Measurements from ENCODE around the gene SLC39A6.
A peak's percentile ranks its signal among the peaks of the same experiment; 100 is the strongest.
"Not testable (repeated sequence)": the region's sequence is repeated elsewhere in the genome, so short reads cannot be mapped to it uniquely, and the experiment has no call there.

SLC39A6 gene

DNA sequence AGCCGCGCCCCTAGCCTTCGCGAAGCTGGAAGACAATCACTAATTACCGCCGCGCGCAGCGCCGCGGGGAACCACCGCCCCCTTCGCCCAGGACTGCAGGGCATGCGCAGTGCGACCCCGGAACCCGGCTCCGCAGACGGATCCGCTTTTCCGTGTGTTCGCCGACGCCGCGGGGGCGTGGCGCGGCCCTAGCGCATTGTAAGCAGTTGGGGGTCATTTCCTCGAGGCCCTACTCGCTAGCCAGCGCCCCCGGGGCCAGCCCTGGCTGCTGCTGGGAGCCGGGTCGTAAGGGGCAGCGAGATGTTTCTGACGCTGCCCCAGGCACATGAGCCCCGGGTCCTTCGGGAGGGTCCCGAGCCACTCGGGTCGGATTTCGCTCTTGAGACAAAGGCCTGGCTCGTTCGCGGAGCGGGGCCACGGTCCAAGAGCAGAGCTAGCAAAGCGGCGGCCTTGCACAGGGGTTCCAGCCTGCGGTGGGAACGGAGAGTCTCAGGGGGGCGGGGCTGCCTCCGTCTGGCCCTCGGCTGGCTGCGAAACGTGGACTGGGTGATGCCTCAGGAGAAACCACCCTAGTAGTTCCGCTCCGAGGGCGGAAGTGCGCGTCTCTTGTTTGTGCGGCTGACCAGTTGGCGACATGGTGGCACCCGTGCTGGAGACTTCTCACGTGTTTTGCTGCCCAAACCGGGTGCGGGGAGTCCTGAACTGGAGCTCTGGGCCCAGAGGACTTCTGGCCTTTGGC, at the start of gene SLC39A6, which contains the start of gene ELP2:
Gene SLC39A6, minus strand, starts transcription at position 41 of the 739 bp plus-strand sequence. CDS start 2,333 bp downstream, outside the sequence.
Gene ELP2, plus strand, starts transcription at position 600 of the 739 bp plus-strand sequence. Its CDS starts 35 bp downstream, at position 635.
- DNase-seq (ENCODE audit: low read depth), result peak; percentile 79

GRCh38 chr18:36177913-36178312, 48.8 kb upstream of the SLC39A6 start:
- no peak for DNase-seq (ENCODE audit: low read depth)

DNA sequence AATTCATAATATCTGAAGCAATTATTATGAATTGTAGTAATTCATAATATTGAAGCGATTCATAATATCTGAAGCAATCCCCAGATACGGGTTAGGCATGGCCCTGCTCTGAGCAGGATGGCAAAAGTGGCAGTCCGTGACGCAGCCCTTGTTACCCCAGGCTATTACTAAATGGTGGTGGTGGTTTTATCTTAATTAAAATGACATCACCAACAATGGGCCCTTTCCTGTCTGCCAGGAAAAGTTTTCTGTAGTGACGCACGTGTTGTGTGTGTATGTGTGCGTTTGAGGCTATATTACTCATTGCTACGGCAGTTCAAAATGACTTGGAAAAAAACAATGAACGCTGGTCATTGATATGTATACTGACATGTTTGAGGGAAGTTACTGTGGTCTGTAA, 47.6 kb upstream of the SLC39A6 start:
- DNase-seq (ENCODE audit: low read depth), result no peak

DNA sequence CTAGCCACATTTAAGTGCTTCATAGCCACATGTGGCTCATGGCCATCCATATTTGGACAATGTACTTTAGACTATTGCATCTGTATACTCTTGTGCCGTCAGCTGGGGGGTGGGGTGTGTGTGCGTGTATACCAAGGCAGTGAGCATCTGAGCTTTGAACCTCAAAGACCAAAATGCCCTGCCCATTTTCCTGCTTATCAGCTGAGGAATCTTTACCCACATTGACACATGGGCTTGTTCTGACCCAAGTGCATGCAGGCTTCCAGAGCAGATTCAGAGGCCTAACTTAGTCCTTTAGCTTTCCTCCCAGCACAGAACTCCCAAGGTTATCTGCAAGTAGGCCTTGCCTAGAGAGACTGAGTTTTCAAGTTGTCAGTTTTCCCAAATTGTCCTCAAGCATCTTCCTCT, 47.0 kb upstream of the SLC39A6 start:
- no peak for DNase-seq (ENCODE audit: low read depth)

- no peak for DNase-seq (ENCODE audit: low read depth)
Measured at GRCh38 chr18:36175481-36175880, 46.3 kb upstream of the SLC39A6 start.

DNA sequence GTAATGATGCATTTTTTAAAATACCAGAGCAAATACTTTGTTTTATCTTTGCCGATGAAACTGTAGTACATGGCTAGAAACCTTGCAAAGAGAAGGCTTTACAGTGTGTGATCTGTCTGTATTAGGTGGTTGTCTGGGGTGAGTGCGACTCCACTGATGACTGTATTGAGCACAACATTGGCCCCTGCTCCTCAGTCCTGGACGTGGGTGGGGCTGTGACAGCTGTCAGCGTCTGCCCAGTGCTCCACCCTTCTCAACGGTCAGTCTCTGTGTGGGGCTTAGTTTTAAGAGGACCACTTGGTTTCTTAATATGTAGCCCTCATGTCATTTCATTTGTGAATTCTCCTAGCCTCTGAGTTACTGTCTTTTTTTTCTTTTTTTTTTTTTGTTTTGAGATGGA, 40.8 kb upstream of the SLC39A6 start:
- DNase-seq (ENCODE audit: low read depth), result no peak

GRCh38 chr18:36168296-36168695, 39.2 kb upstream of the SLC39A6 start:
- DNase-seq (ENCODE audit: low read depth), result not testable (repeated sequence)

- DNase-seq (ENCODE audit: low read depth), result no peak
Measured at GRCh38 chr18:36167692-36168218, 38.6 kb upstream of the SLC39A6 start.

- no peak for DNase-seq (ENCODE audit: low read depth)
Measured at GRCh38 chr18:36162981-36163380, 33.8 kb upstream of the SLC39A6 start.

GRCh38 chr18:36160959-36161371, 31.8 kb upstream of the SLC39A6 start:
- no peak for DNase-seq (ENCODE audit: low read depth)

GRCh38 chr18:36158266-36158867, 29.2 kb upstream of the SLC39A6 start:
- peak; percentile 66 for DNase-seq (ENCODE audit: low read depth)

DNA sequence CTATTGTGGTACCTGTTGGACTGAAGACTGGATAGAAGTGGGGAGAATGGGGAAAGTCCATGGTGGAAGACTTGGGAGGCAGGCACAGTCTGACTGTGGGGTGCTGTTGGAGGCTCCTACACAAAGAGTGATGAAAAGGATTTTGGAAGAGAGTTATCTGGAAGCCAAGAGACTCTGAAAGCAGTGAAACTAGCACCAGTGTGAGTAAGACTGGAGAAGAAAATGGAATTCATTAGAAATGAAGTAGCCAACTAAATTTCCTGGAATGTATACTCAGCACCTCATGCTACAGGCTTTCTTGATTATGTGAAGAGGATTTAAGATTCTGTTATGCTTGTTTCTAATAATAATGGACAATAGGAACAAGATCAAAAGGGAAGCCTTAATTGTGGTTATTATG, 28.3 kb upstream of the SLC39A6 start:
- DNase-seq (ENCODE audit: low read depth), result no peak

DNA sequence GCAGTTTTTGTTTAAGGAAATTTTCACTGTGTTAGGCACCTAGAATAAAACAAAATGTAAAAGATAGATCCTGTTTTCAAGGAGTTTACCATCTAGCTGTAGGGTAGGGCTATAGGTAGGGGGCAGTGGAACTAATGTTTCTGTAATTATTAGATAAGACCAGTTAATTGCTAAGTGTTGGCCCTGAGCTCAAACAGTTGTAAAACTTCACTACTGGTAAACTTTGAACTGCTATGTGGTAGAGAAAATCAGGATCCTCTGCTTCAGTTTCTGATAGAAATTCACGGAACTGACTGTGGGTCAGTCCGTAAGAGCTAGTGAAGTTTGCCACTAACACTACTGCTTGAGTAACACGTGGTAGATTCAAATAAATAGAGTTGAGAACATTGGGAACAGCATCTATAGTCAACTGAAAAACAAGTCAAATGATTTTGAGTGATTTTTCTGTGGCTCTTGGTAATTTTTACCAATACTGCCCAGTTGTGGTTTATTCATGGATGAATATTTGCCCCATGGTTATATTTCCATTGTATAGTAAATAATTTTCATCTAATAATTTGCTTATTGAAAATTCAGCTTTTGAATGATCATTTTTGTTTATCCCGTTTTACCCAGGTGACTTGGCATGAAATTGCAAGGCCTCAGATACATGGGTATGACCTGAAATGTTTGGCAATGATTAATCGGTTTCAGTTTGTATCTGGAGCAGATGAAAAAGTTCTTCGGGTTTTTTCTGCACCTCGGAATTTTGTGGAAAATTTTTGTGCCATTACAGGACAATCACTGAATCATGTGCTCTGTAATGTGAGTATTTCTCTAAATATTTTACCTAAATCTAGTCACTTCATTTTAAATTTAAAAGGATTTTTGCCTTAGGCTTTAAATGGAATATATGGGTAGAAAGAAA, 27.0 kb upstream of the SLC39A6 start:
- no peak for DNase-seq (ENCODE audit: low read depth)

DNA sequence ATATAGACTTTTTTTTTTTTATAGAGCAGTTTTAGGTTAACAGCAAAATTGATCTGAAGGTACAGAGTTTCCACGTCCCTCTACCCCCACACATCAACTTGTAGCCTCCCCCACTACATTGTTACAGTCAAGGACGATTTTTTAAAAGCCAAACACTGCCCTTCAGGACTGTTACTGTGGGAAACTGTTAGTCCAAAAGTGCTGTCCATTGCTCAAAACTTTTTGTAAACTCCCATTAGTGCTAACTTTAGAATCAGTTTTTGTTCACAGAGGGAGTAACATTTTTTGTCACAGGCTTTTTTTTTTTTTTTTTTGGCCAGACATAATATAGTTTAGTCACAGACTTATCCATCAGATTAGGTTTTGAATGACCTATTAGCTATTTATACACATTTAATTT, 24.6 kb upstream of the SLC39A6 start:
- DNase-seq (ENCODE audit: low read depth), result no peak

DNA sequence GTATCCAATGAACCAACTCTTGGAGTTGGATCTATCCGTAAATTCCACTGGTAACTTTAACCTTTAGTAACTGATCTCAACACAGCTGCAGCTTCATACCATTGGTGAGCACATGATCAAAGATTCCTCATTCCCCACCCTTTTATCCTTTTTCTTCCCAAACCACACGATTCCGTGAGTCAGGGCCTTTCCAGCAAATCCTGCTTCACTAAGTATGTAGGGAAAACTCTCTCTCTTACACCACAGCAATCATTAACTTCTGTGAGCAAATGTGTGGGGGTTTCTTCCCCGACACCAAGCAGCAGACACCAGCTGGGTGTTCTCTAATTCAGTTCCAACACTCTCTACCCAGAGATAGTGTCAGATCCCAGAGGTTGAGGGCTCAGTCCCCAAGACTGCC, 24.1 kb upstream of the SLC39A6 start:
- peak; percentile 48 for DNase-seq (ENCODE audit: low read depth)

DNA sequence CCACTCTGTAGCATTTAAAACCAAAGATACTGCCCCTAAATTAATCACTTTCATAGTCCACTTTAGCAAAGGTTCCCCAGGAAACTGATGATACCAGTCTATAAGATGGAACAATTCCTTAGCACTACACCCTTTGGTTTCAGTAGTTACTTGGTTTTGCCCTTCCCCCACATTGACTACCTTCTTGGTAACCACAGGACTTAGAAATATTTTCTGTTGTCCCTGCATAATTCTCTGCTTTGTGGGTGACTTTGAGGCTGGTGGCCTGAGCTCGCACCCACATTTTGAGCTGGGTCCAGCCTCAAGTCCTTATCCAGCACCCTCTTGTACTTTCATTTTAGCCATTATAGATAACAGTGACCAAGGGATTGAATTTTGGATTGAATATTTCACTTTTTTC, 23.6 kb upstream of the SLC39A6 start:
- DNase-seq (ENCODE audit: low read depth), result no peak

- DNase-seq (ENCODE audit: low read depth), result no peak
Measured at GRCh38 chr18:36149514-36150289, 20.6 kb upstream of the SLC39A6 start.

DNA sequence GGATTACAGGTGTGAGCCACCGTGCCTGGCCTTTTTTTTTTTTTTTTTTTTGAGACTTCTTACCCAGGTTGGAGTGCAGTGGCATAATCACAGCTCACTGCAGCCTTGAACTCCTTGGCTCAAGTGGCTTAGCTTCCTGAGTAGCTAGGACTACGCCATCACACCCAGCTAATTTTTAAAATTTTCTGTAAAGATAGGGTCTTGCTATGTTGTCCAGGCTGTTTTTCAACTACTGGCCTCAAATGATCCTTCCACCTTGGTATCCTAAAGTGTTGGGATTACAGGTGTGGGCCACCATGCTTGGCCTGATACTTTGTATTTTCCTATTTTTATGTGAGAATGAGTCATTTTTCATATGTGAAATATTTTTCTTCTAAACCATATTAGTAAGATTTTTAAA, 14.3 kb upstream of the SLC39A6 start:
- DNase-seq (ENCODE audit: low read depth), result no peak

- no peak for DNase-seq (ENCODE audit: low read depth)
Measured at GRCh38 chr18:36142751-36143150, 13.6 kb upstream of the SLC39A6 start.

DNA sequence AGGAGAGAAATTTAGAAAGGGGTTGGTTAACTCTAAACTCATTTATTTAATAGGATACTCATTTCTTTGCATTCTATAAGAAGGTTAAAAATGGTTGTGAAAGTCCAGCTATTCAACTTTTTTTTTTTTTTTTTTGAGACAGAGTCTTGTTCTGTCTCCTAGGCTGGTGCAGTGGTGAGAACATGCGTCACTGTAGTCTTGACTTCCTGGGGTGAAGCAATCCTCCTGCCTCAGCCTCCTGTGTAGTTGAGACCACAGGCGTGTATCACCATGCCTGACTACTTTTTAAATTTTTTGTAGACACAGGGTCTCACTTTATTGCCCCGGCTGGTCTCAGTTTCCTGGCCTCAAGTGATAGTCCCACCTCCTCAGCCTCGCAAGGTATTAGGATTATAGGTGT, 12.4 kb upstream of the SLC39A6 start:
- DNase-seq (ENCODE audit: low read depth), result no peak

- DNase-seq (ENCODE audit: low read depth), result no peak
Measured at GRCh38 chr18:36139245-36139644, 10.1 kb upstream of the SLC39A6 start.

- no peak for DNase-seq (ENCODE audit: low read depth)
Measured at GRCh38 chr18:36135264-36135663, 6.1 kb upstream of the SLC39A6 start.
